HG03457 (cell line): ENCODE measurements around the gene SRGAP1.
"Not testable (repeated sequence)": the region's sequence is repeated elsewhere in the genome, so short reads cannot be mapped to it uniquely, and the experiment has no call there.

ENCODE experiments used
- ATAC-seq: cut with Tn5 transposase; IDR thresholded peaks from one replicate; pipeline ENCODE4 v1.9.1; 2021; ENCODE audit warnings: moderate number of reproducible peaks; ENCODE audit not compliant: unreplicated experiment

The SRGAP1 gene

DNA sequence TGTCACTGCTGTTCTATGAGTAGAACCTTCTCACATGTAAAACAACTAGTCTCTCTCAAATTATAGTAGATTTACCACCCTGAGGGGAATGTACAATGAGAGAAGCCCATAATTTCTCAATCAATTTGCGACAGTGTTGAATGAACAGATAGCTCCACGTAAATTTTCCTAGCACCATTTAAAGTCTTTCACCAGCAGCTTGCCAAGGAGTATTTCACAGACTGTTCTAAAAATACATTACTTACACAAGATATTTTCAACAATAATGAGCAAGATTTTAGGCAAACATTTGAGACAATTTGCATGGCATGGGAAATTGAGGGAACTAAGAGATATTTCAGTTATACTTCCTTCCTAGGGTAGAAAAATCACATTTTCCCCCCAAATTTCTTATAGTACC is 226.0 kb downstream of the SRGAP1 start:
- no peak for ATAC-seq

DNA sequence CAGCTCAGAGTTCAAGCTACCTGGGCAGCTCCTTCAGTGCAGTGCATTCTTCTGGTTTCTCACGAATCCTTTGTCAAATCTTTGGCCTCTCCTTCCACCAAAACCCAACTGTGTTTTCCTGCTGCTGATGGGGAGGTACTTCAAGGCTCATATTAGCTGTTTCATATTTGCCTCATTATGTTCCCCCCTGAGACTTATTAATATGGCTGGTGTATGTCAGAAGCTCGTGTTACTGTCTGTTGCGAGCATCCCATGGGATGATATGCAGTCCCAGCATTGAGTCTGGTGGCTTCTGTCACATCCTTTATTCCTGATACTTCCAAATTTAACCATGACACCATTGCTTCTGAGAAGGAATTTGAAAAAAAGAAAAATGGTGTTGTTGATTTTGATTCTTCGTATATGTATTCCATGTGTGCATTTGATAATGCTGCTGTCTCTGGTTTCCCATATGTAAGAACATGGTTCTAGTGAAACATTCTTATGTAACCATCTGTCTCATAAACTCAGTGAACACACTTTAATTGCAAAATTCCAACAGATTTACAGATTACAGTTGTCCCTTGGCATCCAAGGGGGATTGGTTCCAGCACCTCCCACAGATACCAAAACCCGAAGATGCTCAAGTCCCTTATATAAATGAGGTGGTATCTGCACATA is 228.5 kb downstream of the SRGAP1 start:
- no peak for ATAC-seq

DNA sequence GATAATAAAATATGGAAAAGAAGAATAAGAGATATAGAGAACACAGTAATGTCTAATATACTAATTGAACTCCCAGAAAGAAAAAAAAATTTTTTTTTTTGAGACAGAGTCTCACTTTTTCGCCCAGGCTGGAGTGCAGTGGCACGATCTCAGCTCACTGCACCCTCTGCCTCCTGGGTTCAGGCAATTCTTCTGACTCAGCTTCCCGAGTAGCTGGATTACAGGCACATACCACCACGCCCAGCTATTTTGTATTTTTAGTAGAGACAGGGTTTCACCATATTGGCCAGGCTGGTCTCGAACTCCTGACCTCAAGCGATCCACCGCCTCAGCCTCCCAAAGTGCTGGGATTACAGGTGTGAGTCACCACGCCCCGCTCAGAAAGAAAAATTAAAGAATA is 232.1 kb downstream of the SRGAP1 start:
- ATAC-seq, result not testable (repeated sequence)

DNA sequence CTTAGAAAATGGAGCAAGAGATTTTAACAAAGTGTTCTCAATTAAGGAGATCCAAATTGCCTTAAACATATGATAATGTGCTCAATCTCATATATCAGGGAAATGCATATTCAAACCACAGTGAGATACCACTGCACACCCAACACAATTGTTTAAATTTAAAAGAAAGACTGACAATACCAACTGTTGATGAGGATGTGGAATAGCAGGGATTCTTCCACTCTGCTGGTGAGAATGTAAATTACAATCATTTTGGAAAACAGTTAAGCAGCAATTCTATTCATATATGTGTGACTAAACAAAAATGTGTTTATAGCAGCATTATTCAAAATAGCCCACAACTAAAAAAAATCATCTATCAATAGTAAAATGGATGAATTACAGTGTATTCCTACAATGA is 233.4 kb downstream of the SRGAP1 start:
- ATAC-seq, result no peak

DNA sequence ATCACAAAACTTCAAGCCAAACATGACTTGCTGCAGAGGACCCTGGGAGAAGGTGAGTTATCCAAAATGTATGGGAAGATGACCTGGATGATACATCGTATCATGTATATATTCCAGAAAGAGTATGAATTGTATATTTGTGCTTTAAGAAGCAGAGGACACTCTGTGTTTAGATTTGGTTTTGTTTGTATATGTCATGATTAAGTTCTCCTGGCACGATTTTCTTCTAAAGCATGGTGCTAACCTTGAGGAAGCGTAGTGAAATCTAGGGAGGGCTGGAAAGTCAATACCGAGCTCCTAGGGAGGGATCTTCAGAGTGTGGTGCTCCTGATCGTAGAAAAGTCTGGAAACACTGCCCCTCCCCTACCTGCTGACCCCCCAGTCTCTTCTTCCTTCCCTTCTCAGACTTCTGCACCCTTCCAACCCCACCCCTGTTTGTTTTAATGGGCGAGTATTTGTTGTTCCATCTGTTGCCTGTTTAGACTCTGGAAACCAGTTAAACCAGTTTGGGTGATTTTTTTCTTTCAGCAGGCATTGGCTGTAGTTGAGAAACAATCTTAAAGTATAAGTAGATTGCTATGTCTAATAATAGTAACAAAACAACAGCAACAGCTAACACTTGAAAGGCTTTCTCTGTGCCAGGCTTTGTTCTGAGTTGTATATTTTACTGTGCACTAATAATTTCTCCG is 236.0 kb downstream of the SRGAP1 start:
- ATAC-seq, result no peak

DNA sequence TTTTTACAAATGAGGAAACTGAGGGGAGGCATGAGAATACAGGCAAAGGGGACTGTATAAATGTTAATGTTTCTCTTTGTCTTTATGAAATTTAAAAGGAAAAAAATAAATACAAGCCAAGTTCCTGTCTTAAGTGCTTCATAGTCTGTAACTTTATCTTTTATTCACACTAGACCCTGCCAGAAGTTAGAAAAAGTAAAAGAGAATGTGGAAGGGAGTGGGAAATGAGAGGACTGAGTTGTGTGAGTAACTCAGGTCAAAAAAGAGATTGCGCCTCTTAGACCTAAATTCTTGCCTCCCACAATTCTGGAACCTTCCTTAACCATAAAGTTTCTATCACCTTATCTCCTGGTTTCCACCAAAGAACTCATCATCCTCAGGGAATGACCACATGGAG is 236.5 kb downstream of the SRGAP1 start:
- no peak for ATAC-seq

DNA sequence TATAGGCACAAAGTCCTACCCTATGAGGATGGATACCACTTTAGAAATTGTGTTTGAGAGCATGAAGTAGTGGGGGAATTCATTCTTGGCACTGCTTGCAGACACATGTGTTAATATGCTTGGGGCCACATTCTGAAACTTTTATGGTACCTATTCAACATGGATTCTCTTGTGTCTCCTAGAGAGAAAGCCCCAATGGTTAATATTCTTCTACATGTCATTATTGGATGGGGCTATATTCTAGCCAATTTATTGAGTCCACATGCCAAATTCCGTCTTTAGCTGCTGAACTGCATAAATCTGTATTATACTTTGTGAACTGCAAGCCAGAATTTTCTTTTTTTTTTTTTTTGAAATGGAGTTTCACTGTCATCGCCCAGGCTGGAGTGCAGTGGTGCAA is 237.6 kb downstream of the SRGAP1 start:
- ATAC-seq, result no peak

DNA sequence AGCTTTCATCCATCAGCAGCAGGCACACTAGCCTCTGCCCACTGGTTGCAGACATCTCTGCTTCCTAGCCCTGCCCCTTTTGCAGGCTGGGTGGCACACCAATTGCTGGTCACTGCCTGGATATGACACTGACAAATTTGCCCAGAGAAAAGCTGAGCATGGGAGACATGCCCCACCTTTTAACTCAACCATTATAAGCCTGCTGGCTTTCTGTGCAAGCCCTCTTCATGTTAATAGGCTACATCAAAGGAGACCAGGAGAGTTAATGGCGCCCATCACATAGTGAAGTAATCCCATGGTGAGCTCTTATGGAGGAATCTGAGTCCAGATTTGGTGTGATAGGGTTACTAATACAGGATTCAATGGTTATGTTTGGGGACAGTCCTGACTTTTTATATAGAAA is 238.4 kb downstream of the SRGAP1 start:
- no peak for ATAC-seq

DNA sequence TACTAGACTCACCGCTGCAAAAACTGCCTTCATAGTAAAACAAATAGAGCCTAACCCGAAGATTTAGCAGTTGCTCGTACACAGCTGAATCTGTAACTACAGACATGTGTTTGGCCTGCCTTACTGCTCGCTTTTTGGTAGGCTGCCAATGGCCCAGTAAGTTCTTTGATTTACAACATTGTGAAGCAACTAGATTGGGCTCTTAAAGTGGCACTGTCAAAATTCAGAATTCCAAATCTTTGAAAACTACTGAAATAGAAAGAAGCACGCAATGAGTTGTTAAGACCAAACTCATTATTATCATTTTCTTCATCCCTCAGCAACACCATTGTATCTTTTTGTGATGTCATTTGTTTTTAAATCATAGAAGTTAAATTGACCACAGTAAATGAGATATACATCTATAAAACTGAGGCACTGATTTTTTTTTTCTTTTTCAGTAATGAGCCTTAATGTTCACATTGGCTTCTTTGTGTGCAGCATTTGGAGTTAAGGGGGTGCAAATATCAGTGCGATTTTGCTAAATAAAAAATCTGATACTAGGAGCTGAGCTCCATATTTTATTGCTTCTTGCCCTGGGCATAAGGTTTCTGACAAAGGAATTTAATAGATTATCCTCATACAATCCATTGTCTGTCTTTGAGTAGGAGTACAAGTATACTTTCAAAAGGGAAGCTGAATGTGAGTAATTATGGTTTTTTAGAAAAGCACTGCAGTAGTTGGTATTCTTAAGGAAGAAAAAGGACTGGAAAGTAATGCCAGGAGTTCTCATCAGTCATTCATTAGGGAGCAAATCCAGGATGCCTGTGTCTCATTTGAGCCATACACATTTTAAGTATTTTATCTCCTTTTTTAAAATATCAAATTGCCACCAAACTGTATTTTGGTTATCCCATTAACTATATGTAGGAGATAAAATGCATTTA is 239.0 kb downstream of the SRGAP1 start:
- ATAC-seq, result no peak

DNA sequence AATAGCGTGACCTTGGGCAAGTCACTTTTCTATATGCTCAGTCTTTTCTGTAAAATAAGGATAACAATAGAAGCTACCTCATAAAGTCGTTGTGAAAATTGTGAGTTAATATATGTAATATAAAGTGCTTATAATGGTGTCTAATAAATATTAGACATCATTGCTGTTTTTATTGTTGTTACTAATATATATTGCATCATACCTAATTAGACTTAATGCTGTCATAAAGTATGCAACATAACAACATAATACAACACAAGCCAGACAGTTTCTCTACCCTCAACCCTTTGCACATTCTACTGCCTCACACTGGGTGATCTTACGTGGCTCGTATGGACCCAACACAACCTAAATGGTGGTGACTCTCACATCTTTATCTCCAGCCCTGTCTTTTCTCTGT is 240.7 kb downstream of the SRGAP1 start:
- no peak for ATAC-seq

DNA sequence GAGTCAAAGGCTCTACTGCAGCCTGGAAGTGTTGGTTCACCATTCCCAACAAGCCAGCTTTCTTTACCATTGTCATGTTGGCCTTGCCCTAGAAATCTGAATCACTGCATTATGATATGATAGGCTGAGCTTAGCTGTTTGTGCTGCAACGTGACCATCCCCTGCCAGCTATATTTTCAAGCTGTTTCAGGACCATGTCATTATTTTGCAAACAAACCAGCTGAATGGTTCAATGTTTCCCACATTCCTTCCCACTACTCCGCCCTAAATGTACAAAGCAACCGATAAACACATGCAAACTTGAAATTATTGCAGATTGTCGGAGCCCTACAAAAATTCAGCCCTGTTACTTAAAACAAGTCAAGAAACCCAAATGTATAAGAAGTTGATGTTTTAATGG is 241.5 kb downstream of the SRGAP1 start:
- ATAC-seq, result no peak

DNA sequence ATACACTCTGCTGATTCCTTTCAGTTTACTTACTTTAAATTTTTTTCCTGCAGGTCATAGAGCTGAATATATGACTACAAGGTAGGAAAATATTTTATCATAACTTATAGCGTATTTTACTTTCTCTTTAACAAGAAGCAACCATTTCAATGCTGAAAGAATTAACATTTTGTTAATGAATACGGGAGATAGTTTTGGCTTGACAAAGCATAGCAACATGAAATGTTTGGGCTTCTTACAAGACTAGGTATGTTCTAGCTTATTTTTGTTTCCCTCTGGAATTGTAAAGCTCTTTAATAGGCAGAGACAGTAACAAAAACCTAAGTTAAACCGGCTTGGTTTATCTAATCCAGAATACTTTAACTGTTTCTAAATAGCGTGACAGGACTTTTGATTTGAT is 242.4 kb downstream of the SRGAP1 start:
- no peak for ATAC-seq

DNA sequence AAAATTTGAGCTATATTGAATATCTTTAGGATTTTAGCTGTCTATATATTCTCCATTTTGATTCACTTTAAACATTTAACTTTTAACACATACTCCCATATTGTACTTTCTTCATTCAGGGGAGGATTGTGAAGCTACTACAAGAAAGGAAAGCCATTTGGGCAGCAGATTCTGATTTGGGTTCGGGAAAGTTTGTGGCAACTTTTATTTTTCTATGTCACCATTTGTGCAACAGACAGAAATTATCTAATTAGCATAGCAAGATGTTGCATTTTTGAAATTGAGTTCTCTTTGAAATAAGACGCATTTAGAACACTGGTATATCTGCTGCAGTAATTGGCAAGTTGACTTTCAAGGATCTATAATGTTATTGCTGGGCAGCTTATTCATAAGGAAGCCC is 243.3 kb downstream of the SRGAP1 start:
- ATAC-seq, result no peak

DNA sequence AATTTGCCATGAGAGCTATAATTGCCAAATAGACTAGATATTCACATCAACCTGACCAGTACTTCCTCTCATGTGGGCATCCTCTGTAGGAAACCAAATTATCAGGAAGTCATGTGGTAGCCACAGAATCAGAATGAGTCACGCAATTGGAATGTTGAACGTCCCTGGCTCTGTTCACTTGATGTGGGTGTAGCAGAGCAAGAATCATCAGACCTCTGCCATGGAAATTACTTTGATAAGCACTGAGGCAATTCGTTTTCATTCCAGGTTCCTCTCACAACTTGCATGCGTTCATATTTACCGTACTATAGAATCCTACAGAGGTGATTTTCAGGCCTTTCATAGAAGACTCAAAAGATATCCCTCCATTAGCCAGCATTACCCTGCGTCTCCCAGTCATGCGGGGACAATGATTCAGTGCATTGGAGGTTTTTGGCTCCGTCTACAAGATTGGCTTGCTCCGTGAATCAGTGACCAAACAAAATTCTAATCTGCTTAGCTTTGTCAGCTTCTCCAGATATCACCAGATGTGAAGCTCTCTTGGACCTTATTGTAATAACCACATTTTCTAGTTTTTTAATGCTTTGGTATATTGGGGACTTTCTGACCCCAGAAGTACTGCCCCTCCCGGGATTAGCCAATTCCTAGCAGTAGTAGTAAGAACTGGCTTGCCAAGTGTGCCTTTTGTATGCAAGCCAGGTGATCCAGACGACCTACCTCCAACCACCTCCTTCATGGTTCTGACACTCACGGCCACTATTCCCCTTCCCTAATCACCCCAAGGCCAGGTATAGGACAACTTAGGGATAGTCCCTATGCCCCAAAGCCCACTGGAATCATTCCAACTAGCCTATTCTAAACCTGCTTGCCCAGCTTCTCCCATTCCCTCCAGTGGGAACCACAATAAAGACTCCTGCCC is 244.2 kb downstream of the SRGAP1 start:
- ATAC-seq, result no peak

DNA sequence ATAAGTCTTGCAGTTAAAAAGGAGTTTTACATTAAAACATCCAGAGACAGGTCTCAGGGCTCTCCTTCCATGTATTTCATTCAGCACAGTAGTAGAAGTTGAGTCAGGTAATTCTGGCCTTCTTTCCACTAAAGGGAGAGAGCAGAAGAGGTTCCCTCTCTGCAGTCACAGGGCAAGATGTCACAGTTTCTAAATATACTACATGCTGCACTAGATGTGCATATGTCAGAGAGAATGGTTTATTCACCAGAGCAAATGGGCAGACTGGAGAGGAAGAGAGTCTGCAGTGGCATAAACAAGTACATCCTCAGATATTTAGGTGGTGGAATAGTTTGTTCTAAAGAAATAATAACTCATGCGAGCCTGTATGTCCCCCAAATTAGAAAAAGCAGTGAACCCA is 245.5 kb downstream of the SRGAP1 start:
- ATAC-seq, result no peak

DNA sequence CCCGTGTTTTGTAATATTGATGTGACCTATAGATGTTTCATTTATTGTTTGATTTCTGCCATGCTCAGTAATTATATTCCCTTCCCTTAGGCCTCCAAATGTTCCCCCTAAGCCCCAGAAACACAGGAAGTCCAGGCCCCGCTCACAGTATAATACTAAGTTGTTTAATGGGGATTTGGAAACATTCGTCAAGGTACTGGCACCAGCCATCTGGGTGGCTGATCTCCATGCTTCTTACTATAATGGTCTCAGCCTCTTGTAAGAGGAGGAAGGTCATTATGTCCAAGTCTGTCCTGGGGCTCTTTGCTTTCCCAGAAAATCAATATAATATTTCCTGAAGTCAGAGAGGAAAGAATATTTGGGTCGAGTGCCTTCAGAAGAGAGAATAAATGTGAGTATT is 246.7 kb downstream of the SRGAP1 start:
- ATAC-seq, result no peak

DNA sequence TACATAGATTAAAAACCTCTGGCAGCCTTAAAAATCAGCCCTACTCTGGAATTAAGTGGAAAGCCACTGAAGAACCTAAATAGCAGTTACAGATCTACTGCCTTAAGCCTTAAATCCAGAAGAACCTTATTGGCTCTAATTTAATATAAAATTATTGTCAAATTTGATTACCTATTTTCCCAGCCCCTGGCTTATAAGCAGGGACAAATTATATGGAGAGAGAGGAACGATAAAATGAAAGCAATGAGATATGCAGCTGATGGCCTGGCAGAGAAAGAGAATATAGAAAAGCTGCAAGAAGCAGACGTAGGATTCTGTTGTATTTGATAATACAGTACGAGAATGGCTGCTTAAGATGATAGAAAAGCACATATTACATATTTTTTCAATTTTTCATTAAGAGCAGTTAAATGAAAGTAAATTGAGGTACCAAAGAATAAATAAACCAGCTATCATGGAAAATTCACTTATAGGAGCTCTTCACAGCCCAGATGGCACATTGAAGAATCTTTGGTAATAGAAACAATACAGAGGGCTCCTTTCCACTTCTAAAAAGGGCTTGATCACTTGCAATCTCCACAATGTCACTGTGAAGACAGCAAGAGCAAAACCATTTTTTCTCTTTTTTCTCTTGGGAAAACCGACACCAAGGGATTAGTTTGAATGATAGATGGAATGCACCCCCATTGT is 248.2 kb downstream of the SRGAP1 start:
- ATAC-seq, result no peak

DNA sequence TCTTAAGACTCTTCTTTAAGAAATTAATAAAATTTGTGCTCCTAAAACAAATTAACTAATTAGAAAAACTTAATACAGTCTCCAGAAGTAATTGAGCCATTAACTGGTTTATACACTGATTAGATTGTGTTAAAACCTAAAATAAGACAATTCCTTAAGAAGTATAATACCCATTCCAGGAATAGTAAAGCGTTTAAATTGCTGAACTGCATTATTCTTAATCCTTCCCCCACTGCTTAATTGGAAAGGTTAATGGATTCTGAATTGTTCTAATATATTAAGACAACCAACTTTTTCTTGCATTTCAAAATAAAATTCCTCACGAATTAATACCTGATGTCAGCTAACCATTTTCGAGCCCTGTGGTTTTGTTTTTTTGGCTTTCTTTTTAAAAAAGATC is 249.2 kb downstream of the SRGAP1 start:
- no peak for ATAC-seq

DNA sequence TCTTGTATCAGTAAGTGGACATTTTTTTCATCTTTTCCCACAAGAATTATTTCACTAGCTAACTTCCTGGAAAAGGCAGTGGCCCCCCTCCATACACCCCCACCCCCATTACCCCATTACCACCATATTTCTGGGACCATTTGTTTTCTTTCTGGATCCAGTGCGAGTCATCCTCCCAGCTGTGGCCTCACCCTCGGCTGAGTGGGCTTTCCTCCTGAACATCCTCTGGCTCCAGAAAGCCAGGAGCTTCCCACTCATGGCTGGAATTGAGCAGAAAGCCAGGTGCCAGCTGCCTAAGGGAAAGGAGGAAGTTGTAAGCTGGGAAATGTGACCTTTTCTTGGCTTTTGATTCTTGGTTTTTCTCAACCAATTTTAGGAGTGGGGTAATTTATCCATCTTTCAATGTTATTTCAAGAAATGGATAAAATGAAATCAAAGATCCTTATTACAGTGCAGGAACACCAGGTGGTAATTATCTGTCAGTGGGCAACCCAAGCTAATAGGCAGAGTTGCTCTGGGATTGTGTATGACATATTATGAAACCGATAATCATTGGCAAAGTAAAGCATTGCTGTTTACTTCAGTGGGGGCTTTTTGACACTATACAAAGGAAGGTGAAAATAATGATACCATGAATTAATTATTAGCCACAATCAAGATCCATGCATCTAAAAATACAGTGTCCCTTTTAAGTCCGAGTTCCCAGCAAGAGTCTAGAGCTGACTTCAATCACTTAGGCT is 253.0 kb downstream of the SRGAP1 start:
- no peak for ATAC-seq
